Measurements from ENCODE around the gene LY6G6D. TPM values are rescaled to one million over a fixed set of nuclear protein-coding genes. Genes with fewer than 3 reads are reported as not detected.

Gene LY6G6D
- total and polyA plus RNA-seq, 2 experiments from 2014 or later = 3.0 TPM; not detected in 1

- Histone ChIP-seq H3K79me2 (no peaks in the 10 kb centered on the region), H3K27me3 (no peaks in the 10 kb centered on the region), H3K9me2 (replicated peaks; ENCODE audit: insufficient read depth) (no peaks in the 10 kb centered on the region), H4K20me1 (ENCODE audit: insufficient read depth, poor library complexity, severe bottlenecking) (no peaks in the 10 kb centered on the region), H3K36me3 (replicated peaks; ENCODE audit: insufficient read depth, low read depth) (no peaks in the 10 kb centered on the region), H3K4me1 (ENCODE audit: insufficient read depth) (peaks cover 8% of the 10 kb centered on the region), H3K27ac (no peak overlapping the region), H3K9me3 (ENCODE audit: low read depth) (no peaks in the 10 kb centered on the region), H3K4me2 (no peak overlapping the region), H3K4me3 (no peak overlapping the region), H2AFZ (no peak overlapping the region)
- 97% methylated on average over 8 of the region's 8 CpGs for WGBS (ENCODE audit: low lambda C conversion rate, missing lambda C conversion rate)
- TF ChIP-seq EZH2phosphoT487 (IDR thresholded peaks at IDR 0.05; ENCODE audit: low read depth, severe bottlenecking, unreplicated experiment) (no peak), CTCF (IDR thresholded peaks at IDR 0.05; ENCODE audit: poor library complexity) (no peak), EZH2 (IDR thresholded peaks at IDR 0.05; ENCODE audit: borderline replicate concordance) (no peak)
- no peak for DNase-seq (ENCODE audit: low spot score)
Measured at GRCh38 chr6:31761343-31761742, 46.2 kb downstream of the LY6G6D start.

- no peaks in the 10 kb centered on the region for H3K79me2 ChIP-seq
- no peak within 1 kb of the TSS for H3K4me3 ChIP-seq
- no peak for DNase-seq (ENCODE audit: low spot score)
- H3K36me3 ChIP-seq (replicated peaks; ENCODE audit: insufficient read depth, low read depth) = no peaks in the 10 kb centered on the region
- peaks cover 8% of the 10 kb centered on the region for H3K4me1 ChIP-seq (ENCODE audit: insufficient read depth)
- H3K27ac ChIP-seq = no peak within 1 kb of the TSS
- H3K4me2 ChIP-seq = no peak within 1 kb of the TSS
- no peaks in the 10 kb centered on the region for H3K9me2 ChIP-seq (replicated peaks; ENCODE audit: insufficient read depth)
- H4K20me1 ChIP-seq (ENCODE audit: insufficient read depth, poor library complexity, severe bottlenecking) = no peaks in the 10 kb centered on the region
- 89% methylated on average over 4 of the region's 4 CpGs for WGBS (ENCODE audit: low lambda C conversion rate, missing lambda C conversion rate)
- H2AFZ ChIP-seq = no peak within 1 kb of the TSS
- no peaks in the 10 kb centered on the region for H3K27me3 ChIP-seq
- H3K9me3 ChIP-seq (ENCODE audit: low read depth) = no peaks in the 10 kb centered on the region
- TF ChIP-seq EZH2phosphoT487 (IDR thresholded peaks at IDR 0.05; ENCODE audit: low read depth, severe bottlenecking, unreplicated experiment) (no peak), CTCF (IDR thresholded peaks at IDR 0.05; ENCODE audit: poor library complexity) (no peak), EZH2 (IDR thresholded peaks at IDR 0.05; ENCODE audit: borderline replicate concordance) (no peak)
Measured at GRCh38 chr6:31762356-31762755, 47.2 kb downstream of the LY6G6D start, which contains the start of gene SAPCD1. TSS of gene SAPCD1 (plus strand) at chr6:31762656. CDS start at chr6:31763055, 399 bp downstream.

- Histone ChIP-seq H3K9me3 (ENCODE audit: low read depth) (no peaks in the 10 kb centered on the region), H4K20me1 (ENCODE audit: insufficient read depth, poor library complexity, severe bottlenecking) (no peaks in the 10 kb centered on the region), H3K79me2 (no peaks in the 10 kb centered on the region), H2AFZ (no peak overlapping the region), H3K36me3 (replicated peaks; ENCODE audit: insufficient read depth, low read depth) (no peaks in the 10 kb centered on the region), H3K4me1 (ENCODE audit: insufficient read depth) (peaks cover 8% of the 10 kb centered on the region), H3K4me2 (no peak overlapping the region), H3K27me3 (no peaks in the 10 kb centered on the region), H3K4me3 (no peak overlapping the region), H3K27ac (no peak overlapping the region), H3K9me2 (replicated peaks; ENCODE audit: insufficient read depth) (no peaks in the 10 kb centered on the region)
- no peak for DNase-seq (ENCODE audit: low spot score)
- TF ChIP-seq CTCF (IDR thresholded peaks at IDR 0.05; ENCODE audit: poor library complexity) (no peak), EZH2 (IDR thresholded peaks at IDR 0.05; ENCODE audit: borderline replicate concordance) (no peak), EZH2phosphoT487 (IDR thresholded peaks at IDR 0.05; ENCODE audit: low read depth, severe bottlenecking, unreplicated experiment) (no peak)
- 83% methylated on average over 7 of the region's 8 CpGs for WGBS (ENCODE audit: low lambda C conversion rate, missing lambda C conversion rate)
Measured at GRCh38 chr6:31762878-31763618, 47.9 kb downstream of the LY6G6D start.
